Stomach smooth muscle (tissue), 2 donors: ENCODE measurements around the gene PBX1.

Source experiments
- H3K27ac ChIP-seq: one replicate; pipeline ENCODE4 v1.7.0; 2013; ENCODE audit warnings: mild to moderate bottlenecking, low read length, inconsistent platforms
- H3K27me3 ChIP-seq, 2 donors: one replicate each; pipeline ENCODE4 v1.7.0; 2013; ENCODE audit warnings: low read length in 2 of 2; ENCODE audit not compliant: insufficient read depth in 2 of 2, control insufficient read depth in 1 of 2
- H3K36me3 ChIP-seq, 2 donors: one replicate each; pipeline ENCODE4 v1.7.0; 2013; ENCODE audit warnings: low read length in 2 of 2; ENCODE audit not compliant: control insufficient read depth in 2 of 2, insufficient read depth in 2 of 2
- H3K4me1 ChIP-seq: one replicate; pipeline ENCODE4 v1.7.0; 2013; ENCODE audit warnings: low read length; ENCODE audit not compliant: control insufficient read depth, insufficient read depth
- H3K4me3 ChIP-seq, 2 donors: one replicate each; pipeline ENCODE4 v1.7.0; 2013; ENCODE audit warnings: low read length in 2 of 2
- H3K9ac ChIP-seq, 2 donors: one replicate each; pipeline ENCODE4 v1.7.0; 2013; ENCODE audit warnings: low read length in 2 of 2, mild to moderate bottlenecking in 1 of 2
- H3K9me3 ChIP-seq, 2 donors: one replicate each; pipeline ENCODE4 v1.7.0; 2013; ENCODE audit warnings: low read length in 2 of 2; ENCODE audit not compliant: control insufficient read depth in 2 of 2
- donor health status: healthy.
- donor health status: Pancreatic carcinoma.

Gene PBX1

GRCh38 chr1:164631751-164632150, 72.8 kb downstream of the PBX1 start:
- Histone ChIP-seq H3K27ac (no peak overlapping the region), H3K36me3 (peaks cover 0 to 4% of the 10 kb centered on the region in 2 donors), H3K9ac (no peak overlapping the region), H3K4me3 (no peak overlapping the region), H3K27me3 (no peaks in the 10 kb centered on the region), H3K4me1 (peaks cover 38% of the 10 kb centered on the region), H3K9me3 (no peaks in the 10 kb centered on the region)

- Histone ChIP-seq H3K27ac (no peak overlapping the region), H3K9me3 (no peaks in the 10 kb centered on the region), H3K4me1 (peaks cover 56% of the 10 kb centered on the region), H3K27me3 (no peaks in the 10 kb centered on the region), H3K4me3 (no peak overlapping the region), H3K36me3 (peaks cover 0 to 4% of the 10 kb centered on the region in 2 donors), H3K9ac (no peak overlapping the region)
Measured at GRCh38 chr1:164633997-164634396, 75.0 kb downstream of the PBX1 start.

GRCh38 chr1:164635059-164635802, 76.2 kb downstream of the PBX1 start:
- Histone ChIP-seq H3K27me3 (no peaks in the 10 kb centered on the region), H3K4me3 (no peak overlapping the region), H3K36me3 (peaks cover 0 to 4% of the 10 kb centered on the region in 2 donors), H3K27ac (peak overlapping the region; percentile 50), H3K4me1 (peaks cover 54% of the 10 kb centered on the region), H3K9me3 (no peaks in the 10 kb centered on the region), H3K9ac (no peak overlapping the region)

GRCh38 chr1:164635803-164636731, 77.1 kb downstream of the PBX1 start:
- H3K4me3 ChIP-seq: no peak overlapping the region
- H3K9me3 ChIP-seq: no peaks in the 10 kb centered on the region
- H3K27me3 ChIP-seq: no peaks in the 10 kb centered on the region
- H3K9ac ChIP-seq: no peak overlapping the region
- peaks cover 56% of the 10 kb centered on the region for H3K4me1 ChIP-seq
- peak overlapping the region; percentile 50 for H3K27ac ChIP-seq
- H3K36me3 ChIP-seq: peaks cover 0 to 4% of the 10 kb centered on the region in 2 donors

- H3K4me1 ChIP-seq: peaks cover 59% of the 10 kb centered on the region
Measured at GRCh38 chr1:164636757-164637156, 77.8 kb downstream of the PBX1 start.

GRCh38 chr1:164637461-164638375, 78.7 kb downstream of the PBX1 start:
- Histone ChIP-seq H3K27me3 (no peaks in the 10 kb centered on the region), H3K9me3 (no peaks in the 10 kb centered on the region), H3K4me3 (peak overlapping the region; percentile 28 to 35), H3K36me3 (peaks cover 0 to 4% of the 10 kb centered on the region in 2 donors), H3K9ac (peak overlapping the region in 1 of 2 donors; percentile 23), H3K4me1 (peaks cover 59% of the 10 kb centered on the region), H3K27ac (peak overlapping the region; percentile 77)

More at GRCh38 chr1:164636757-164637156, 77.8 kb downstream of the PBX1 start:
- Histone ChIP-seq H3K27ac (peak overlapping the region; percentile 77), H3K9ac (no peak overlapping the region), H3K9me3 (no peaks in the 10 kb centered on the region), H3K36me3 (peaks cover 0 to 4% of the 10 kb centered on the region in 2 donors), H3K4me3 (no peak overlapping the region), H3K27me3 (no peaks in the 10 kb centered on the region)

- peaks cover 64% of the 10 kb centered on the region for H3K4me1 ChIP-seq
Measured at GRCh38 chr1:164638492-164639202, 79.7 kb downstream of the PBX1 start.

GRCh38 chr1:164640686-164641352, 81.8 kb downstream of the PBX1 start:
- Histone ChIP-seq H3K4me3 (peak overlapping the region in 1 of 2 donors; percentile 20), H3K36me3 (no peaks in the 10 kb centered on the region), H3K27me3 (no peaks in the 10 kb centered on the region), H3K9me3 (no peaks in the 10 kb centered on the region), H3K9ac (no peak overlapping the region), H3K4me1 (peaks cover 61% of the 10 kb centered on the region), H3K27ac (peak overlapping the region; percentile 58)

More at GRCh38 chr1:164638492-164639202, 79.7 kb downstream of the PBX1 start:
- H3K36me3 ChIP-seq: peaks cover 0 to 4% of the 10 kb centered on the region in 2 donors
- H3K9me3 ChIP-seq: no peaks in the 10 kb centered on the region
- H3K4me3 ChIP-seq: peak overlapping the region in 1 of 2 donors; percentile 28
- peak overlapping the region in 1 of 2 donors; percentile 23 for H3K9ac ChIP-seq
- peak overlapping the region; percentile 77 for H3K27ac ChIP-seq
- no peaks in the 10 kb centered on the region for H3K27me3 ChIP-seq

- Histone ChIP-seq H3K4me1 (peaks cover 56% of the 10 kb centered on the region), H3K27me3 (no peaks in the 10 kb centered on the region), H3K4me3 (peak overlapping the region in 1 of 2 donors; percentile 20), H3K27ac (peak overlapping the region; percentile 58), H3K9me3 (no peaks in the 10 kb centered on the region), H3K36me3 (no peaks in the 10 kb centered on the region), H3K9ac (no peak overlapping the region)
Measured at GRCh38 chr1:164641353-164641730, 82.4 kb downstream of the PBX1 start.
